ENCODE results near the gene TBX4.
A peak's percentile ranks its signal among the peaks of the same experiment; 100 is the strongest.

The TBX4 gene

GRCh38 chr17:61452301-61453290 is at the start of gene TBX4:
Gene TBX4, plus strand, starts transcription at chr17:61452422. Its CDS starts 4,069 bp downstream, at chr17:61456491.
- DNase-seq (ENCODE audit: low spot score), result no peak

- DNase-seq (ENCODE audit: low spot score), result no peak
Measured at GRCh38 chr17:61402978-61403800, 49.0 kb upstream of the TBX4 start.

GRCh38 chr17:61403801-61404662 is 48.2 kb upstream of the TBX4 start:
- no peak for DNase-seq (ENCODE audit: low spot score)

GRCh38 chr17:61404663-61404912 is 47.6 kb upstream of the TBX4 start:
- no peak for DNase-seq (ENCODE audit: low spot score)

GRCh38 chr17:61404913-61405685 is 47.1 kb upstream of the TBX4 start:
- no peak for DNase-seq (ENCODE audit: low spot score)

GRCh38 chr17:61405686-61406536 is 46.3 kb upstream of the TBX4 start:
- DNase-seq (ENCODE audit: low spot score), result no peak

- DNase-seq (ENCODE audit: low spot score), result no peak
Measured at GRCh38 chr17:61406537-61406845, 45.7 kb upstream of the TBX4 start.

GRCh38 chr17:61406971-61407911 is 45.0 kb upstream of the TBX4 start:
- DNase-seq (ENCODE audit: low spot score), result no peak

GRCh38 chr17:61408151-61409041 is 43.8 kb upstream of the TBX4 start:
- no peak for DNase-seq (ENCODE audit: low spot score)

GRCh38 chr17:61409301-61410112 is 42.7 kb upstream of the TBX4 start:
- DNase-seq (ENCODE audit: low spot score), result peak; percentile 87

- no peak for DNase-seq (ENCODE audit: low spot score)
Measured at GRCh38 chr17:61410141-61411010, 41.8 kb upstream of the TBX4 start.

- no peak for DNase-seq (ENCODE audit: low spot score)
Measured at GRCh38 chr17:61411011-61411260, 41.3 kb upstream of the TBX4 start.

- DNase-seq (ENCODE audit: low spot score), result peak; percentile 54
Measured at GRCh38 chr17:61411261-61412142, 40.7 kb upstream of the TBX4 start.

- peak; percentile 84 for DNase-seq (ENCODE audit: low spot score)
Measured at GRCh38 chr17:61412143-61412859, 39.9 kb upstream of the TBX4 start.

All from LoVo (cell line).